ENCODE results near the gene CYP4A11. TPM values are rescaled to one million over a fixed set of nuclear protein-coding genes. Genes with fewer than 3 reads are reported as not detected.
"Not testable (repeated sequence)": the region's sequence is repeated elsewhere in the genome, so short reads cannot be mapped to it uniquely, and the experiment has no call there.

CYP4A11 gene
- total RNA-seq (2013), result not detected
- polyA plus RNA-seq, result not detected
- not detected in 2 replicates for polyA minus RNA-seq
- 0 to 1.2 (median 0) reads per million in 11 experiments for total RNA-seq

- no peak for TF ChIP-seq CTCF (IDR thresholded peaks at IDR 0.05)
- WGBS (ENCODE audit: insufficient coverage), result no CpG with 5 or more reads among the region's 5 CpGs
Measured at GRCh38 chr1:46941135-46941694, at the start of gene CYP4A11. TSS of gene CYP4A11 (minus strand) at chr1:46941476. CDS start at chr1:46941433, 43 bp downstream.

GRCh38 chr1:46990541-46990940, 49.3 kb upstream of the CYP4A11 start:
- H3K36me3 Mint-ChIP-seq; H4K20me1 ChIP-seq (ENCODE audit: insufficient read depth, low read length); intact Hi-C loops (cut with micrococcal nuclease); H3K9me3 ChIP-seq (replicated peaks in 1 of 2; ENCODE audit: control insufficient read depth in 1 of 2, insufficient read depth in 1 of 2, low read length in 2 of 2); H3K9me3 Mint-ChIP-seq; H3K79me2 ChIP-seq (ENCODE audit: insufficient read depth, low read length); H3K36me3 ChIP-seq (replicated peaks in 1 of 2; ENCODE audit: control insufficient read depth in 1 of 2, insufficient read depth in 2 of 2, low read length in 2 of 2); H3K27me3 ChIP-seq (ENCODE audit: control insufficient read depth in 2 of 2, insufficient read depth in 2 of 2, low read length in 2 of 2); H2AFZ ChIP-seq (ENCODE audit: insufficient read depth, low read depth, low read length, poor library complexity, severe bottlenecking); H3K4me3 ChIP-seq (replicated peaks in 1 of 3; ENCODE audit: low read depth in 2 of 3, low read length in 3 of 3); H3K9ac ChIP-seq (ENCODE audit: insufficient read depth, low read length, poor library complexity, severe bottlenecking); H3K27ac Mint-ChIP-seq; H3K4me2 ChIP-seq (replicated peaks; ENCODE audit: extremely low read depth, low read length, poor library complexity, severe bottlenecking); DNase-seq; H3K27ac ChIP-seq (ENCODE audit: low read depth in 1 of 2, low read length in 2 of 2); H3K4me1 ChIP-seq (ENCODE audit: control insufficient read depth in 1 of 2, insufficient read depth in 2 of 2, low read length in 2 of 2); H3K4me3 Mint-ChIP-seq; H3K4me1 Mint-ChIP-seq: not testable (repeated sequence)
- H3K27me3 Mint-ChIP-seq (ENCODE audit: low read depth in 3 of 3), result peaks cover 4 to 22% (median 6%) of the 10 kb centered on the region in 3 donors
- no CpG with 5 or more reads among the region's 2 CpGs for WGBS (ENCODE audit: insufficient coverage)

More at GRCh38 chr1:46941135-46941694, at the start of gene CYP4A11:
- Histone ChIP-seq H2AFZ (ENCODE audit: insufficient read depth, low read depth, low read length, poor library complexity, severe bottlenecking) (no peak within 1 kb of the TSS), H4K20me1 (ENCODE audit: insufficient read depth, low read length) (no peaks in the 10 kb centered on the region), H3K4me2 (replicated peaks; ENCODE audit: extremely low read depth, low read length, poor library complexity, severe bottlenecking) (no peak within 1 kb of the TSS), H3K9ac (ENCODE audit: insufficient read depth, low read length, poor library complexity, severe bottlenecking) (no peak within 1 kb of the TSS), H3K9me3 (replicated peaks in 1 of 2; ENCODE audit: control insufficient read depth in 1 of 2, insufficient read depth in 1 of 2, low read length in 2 of 2) (no peaks in the 10 kb centered on the region), H3K36me3 (replicated peaks in 1 of 2; ENCODE audit: control insufficient read depth in 1 of 2, insufficient read depth in 2 of 2, low read length in 2 of 2) (no peaks in the 10 kb centered on the region), H3K27ac (ENCODE audit: low read depth in 1 of 2, low read length in 2 of 2) (no peak within 1 kb of the TSS), H3K27me3 (ENCODE audit: control insufficient read depth in 2 of 2, insufficient read depth in 2 of 2, low read length in 2 of 2) (no peaks in the 10 kb centered on the region), H3K4me1 (ENCODE audit: control insufficient read depth in 1 of 2, insufficient read depth in 2 of 2, low read length in 2 of 2) (no peaks in the 10 kb centered on the region), H3K79me2 (ENCODE audit: insufficient read depth, low read length) (no peaks in the 10 kb centered on the region), H3K4me3 (replicated peaks in 1 of 3; ENCODE audit: low read depth in 2 of 3, low read length in 3 of 3) (no peak within 1 kb of the TSS)
- DNase-seq, result no peak
- peaks cover 0 to 4% (median 0%) of the 10 kb centered on the region in 7 donors for H3K9me3 Mint-ChIP-seq
- intact Hi-C loops (cut with micrococcal nuclease), result no loop called here
- H3K4me3 Mint-ChIP-seq, result no peak within 1 kb of the TSS
- no peaks in the 10 kb centered on the region for H3K4me1 Mint-ChIP-seq
- H3K27me3 Mint-ChIP-seq (ENCODE audit: low read depth in 3 of 3), result peaks cover 2 to 6% (median 4%) of the 10 kb centered on the region in 3 donors
- H3K27ac Mint-ChIP-seq, result no peak within 1 kb of the TSS
- no peaks in the 10 kb centered on the region for H3K36me3 Mint-ChIP-seq
